DMS153 treated with DMSO at 0.1 percent for 48 hours (cell line): ENCODE measurements around the gene BBOF1.
"Not testable (repeated sequence)": the region's sequence is repeated elsewhere in the genome, so short reads cannot be mapped to it uniquely, and the experiment has no call there.

ENCODE experiments used
- DNase-seq: peaks from one replicate; lab custom pipeline; 2025; ENCODE audit not compliant: unreplicated experiment; lab: John Stamatoyannopoulos, UW

Gene BBOF1

DNA sequence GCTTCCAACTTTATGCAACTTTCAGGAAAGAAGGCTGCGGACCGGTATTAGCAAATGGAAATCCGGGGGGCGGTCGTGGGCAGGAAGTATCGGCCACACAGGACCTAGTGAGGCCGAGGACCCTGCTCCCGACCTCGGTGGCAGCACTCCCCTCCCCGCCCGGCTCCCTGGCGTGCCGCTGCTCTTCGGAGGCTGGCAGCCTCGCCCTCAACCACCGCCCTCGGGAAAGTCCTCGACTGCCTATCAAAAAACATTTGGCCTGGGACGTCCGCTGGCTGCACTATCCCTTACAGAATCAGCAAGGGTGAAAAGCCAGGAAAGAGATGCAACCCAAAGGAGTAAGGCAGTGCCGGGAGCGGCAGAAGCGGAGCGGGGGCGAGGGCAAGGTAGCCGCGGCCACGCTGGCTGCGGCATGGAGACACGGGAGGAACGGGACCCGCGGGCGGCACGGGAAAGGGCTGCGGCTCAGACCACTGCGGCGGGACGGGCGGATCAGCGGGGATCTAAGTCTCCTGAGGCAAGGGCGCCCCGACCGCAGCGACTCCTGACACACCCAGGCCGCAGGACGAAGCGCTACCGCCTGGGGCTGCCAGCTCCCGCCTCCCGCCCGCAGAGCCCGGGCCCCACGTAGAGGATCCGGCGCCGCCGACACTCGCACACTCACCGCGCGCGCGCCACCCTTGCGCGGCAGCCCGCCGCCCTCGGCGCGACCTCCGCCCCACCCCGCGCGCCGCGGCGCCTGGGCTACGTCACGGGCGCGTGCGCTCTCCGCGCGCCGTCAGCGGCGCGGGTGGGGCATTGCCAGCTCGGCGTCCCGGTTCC is at the start of gene BBOF1, which contains the start of gene ENTPD5:
BBOF1 (plus strand) TSS at position 764 of the 822 bp plus-strand sequence. CDS start 130 bp downstream, outside the sequence.
ENTPD5 (minus strand) TSS at position 703 of the 822 bp plus-strand sequence. CDS start 31,186 bp downstream, outside the sequence.
- DNase-seq: peak; percentile 81

DNA sequence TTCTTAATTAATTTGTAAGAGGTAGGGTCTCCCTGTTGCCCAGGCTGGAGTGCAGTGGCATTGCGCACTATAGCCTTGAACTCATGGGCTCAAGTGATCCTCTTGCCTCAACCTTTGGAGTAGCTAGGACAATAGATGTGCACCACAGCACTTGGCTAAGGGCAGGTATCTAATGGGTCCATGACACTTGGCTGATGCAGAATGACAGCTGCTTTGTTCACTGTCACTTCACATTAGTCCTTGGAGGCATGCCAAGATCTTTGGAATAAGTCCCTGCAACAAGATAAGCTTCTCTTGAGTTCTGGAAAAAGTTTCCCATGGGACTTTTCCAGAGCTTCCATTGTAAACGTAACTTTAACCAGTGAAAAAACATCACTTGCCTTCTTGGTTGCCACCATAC is 45.7 kb upstream of the BBOF1 start:
- no peak for DNase-seq

- no peak for DNase-seq
Measured at GRCh38 chr14:73976125-73976524, 43.0 kb upstream of the BBOF1 start.

DNA sequence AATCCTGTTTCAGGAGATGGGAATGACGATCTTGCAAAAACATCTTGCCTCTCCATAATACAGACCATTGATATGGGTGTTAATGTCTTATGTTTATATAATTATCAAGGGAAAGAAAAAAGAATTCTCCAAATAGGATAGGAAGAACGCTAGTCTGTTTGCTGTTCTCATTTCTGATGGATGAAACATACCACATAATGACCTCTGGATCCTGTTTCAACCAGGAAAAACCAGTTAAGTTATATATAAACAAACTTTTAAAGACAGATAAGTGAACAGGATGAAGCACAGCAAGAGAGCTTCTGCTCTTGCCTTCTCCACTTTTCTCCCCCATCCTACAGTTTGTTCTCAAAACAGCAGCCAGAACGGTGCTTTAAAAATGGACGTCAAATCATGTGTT is 41.3 kb upstream of the BBOF1 start:
- DNase-seq: no peak

- no peak for DNase-seq
Measured at GRCh38 chr14:73988065-73988464, 31.1 kb upstream of the BBOF1 start.

DNA sequence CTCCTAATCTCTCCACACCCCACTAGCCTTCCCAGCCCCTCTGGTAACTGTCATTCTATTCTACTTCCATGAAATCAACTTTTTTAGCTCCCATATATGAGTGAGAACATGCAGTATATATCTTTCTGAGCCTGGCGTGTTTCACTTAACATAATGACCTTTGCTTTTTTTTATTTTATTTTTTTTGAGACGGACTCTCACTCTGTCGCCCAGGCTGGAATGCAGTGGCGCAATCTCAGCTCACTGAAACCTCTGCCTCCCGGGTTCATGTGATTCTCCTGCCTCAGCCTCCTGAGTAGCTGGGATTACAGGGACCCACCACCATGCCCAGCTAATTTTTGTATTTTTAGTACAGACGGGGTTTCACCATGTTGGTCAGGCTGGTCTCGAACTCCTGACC is 30.5 kb upstream of the BBOF1 start:
- not testable (repeated sequence) for DNase-seq

- DNase-seq: no peak
Measured at GRCh38 chr14:73991092-73991491, 28.1 kb upstream of the BBOF1 start.

- not testable (repeated sequence) for DNase-seq
Measured at GRCh38 chr14:73994926-73995325, 24.2 kb upstream of the BBOF1 start.

DNA sequence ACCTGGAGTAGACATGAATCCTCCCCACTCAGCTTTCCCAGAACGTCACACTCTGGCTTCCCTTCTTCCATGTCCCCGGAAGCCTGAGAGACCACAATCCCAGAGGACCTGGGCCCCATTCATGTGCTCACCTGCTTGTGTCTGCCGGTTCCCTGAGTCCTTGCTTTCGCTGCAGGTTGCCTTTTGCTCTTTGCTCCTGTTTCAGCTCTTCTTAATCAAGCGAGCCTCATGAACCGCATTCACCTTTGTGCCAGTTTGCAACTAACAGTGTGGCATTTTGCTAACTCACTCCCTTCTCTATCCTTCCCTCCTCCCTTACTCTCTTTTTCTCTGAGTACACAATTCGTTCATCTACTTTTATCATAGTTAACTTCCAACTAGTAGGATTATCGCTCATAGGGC is 23.2 kb upstream of the BBOF1 start:
- no peak for DNase-seq

DNA sequence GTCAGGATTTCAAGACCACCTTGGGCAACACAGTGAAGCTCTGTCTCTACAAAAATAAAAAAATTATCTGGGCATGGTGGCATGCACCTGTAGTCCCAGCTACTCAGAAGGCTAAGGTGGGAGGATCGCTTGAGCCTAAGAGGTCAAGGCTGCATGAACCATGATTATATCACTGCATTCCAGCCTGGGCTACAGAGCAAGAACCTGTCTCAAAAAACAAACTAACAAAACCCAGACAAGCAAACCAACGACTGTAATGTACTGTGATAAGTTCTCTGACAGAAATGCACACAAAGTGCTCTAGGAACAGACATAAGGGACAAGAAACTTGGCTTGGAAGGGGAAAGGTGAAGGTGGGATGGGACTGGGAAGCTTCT is 22.4 kb upstream of the BBOF1 start:
- DNase-seq: no peak

DNA sequence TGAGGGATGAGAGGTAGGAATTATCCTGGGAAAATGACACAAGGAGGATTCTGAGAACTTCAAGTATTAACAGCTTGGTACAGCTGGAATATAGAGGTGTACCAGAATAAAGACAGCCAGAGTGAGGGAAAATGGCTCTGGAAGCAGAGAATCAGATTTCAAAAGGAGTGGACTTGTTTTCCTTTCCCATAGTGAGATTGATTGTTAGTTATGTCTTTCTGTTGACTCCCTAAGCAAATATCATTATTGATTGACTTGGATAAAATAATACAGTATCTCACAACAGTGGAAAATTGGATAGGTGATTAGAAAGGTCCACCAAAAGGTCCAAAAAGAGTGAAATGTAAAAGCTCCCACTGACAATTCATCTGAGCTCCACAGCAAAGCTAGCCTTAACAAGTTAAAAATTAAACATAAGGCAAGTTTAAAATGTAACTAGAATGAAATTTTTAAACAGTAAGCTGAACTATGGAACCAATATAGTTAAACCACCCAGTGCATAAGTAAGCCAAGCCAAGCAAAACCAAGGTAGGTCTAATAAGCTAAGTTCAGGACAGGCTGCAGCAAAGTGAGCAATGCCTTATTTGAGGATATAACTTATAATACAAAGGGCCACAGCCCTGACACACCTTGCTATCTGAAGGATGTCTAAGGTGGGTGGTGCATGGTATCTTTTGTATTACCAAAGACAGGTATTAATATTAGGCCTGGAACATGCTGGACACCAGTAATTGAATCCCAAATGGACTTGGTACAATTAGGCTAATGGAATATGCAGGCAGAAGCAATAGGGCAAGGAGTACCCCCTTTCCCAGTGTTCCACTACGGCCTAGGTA is 21.8 kb upstream of the BBOF1 start:
- DNase-seq: no peak

DNA sequence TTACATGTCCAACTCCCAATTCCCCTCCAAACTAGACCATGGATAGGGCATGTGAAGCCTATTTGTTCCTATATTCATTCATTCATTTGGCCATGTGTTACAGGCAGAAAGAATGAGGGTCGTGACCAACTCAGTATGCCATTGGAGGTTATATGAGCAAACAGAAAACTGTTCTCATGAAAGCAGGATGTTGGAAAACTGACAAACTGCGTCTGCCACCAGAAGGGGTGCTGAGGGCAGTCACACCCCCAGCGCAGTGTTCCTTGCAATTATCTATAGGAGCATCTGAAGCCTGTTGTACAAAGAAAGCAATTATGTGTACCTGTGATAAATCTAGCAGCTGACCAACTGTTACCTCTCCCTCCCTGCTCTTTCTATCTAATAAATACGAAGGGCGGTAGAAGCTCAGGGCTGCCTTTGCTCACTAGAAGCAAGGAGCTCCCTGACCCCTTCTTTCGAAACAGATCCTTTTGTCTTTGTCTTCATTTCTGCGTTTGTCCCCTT is 21.2 kb upstream of the BBOF1 start:
- DNase-seq: no peak

DNA sequence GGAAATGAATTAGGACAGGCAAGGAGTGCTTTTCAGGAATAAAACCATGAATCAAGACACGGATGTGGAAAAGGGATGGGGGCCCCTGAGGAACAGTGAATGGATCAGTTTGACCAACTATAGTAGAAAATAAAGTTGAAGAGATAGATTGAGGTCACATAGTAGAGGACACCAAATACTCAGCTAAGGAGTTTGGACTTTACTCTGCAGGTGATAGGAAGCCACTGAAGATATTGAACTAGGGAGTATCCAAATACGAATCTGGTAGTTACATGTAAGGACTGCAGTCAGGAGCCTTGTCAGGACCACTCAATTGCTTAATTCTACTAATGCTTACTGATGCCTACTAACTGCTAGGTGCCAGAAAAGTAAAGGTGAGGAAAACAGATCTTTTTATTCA is 20.4 kb upstream of the BBOF1 start:
- DNase-seq: no peak

DNA sequence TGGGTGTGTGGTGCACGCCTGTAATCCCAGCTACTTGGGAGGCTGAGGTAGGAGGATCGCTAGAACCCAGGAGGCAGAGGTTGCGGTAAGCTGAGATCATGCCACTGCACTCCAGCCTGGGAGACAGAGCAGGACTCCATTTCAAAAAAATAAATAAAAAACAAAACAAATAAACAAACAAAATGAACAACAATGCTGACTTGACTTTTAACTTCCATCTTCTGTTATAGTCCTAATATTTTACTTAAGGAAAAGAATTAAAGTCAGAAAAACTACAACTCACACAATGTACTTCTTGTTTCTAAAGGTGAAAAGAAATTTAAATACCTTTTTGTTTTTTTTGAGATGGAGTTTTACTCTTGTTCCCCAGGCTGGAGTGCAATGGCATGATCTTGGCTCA is 13.5 kb upstream of the BBOF1 start:
- DNase-seq: not testable (repeated sequence)

- no peak for DNase-seq
Measured at GRCh38 chr14:74008843-74009499, 10.2 kb upstream of the BBOF1 start.

DNA sequence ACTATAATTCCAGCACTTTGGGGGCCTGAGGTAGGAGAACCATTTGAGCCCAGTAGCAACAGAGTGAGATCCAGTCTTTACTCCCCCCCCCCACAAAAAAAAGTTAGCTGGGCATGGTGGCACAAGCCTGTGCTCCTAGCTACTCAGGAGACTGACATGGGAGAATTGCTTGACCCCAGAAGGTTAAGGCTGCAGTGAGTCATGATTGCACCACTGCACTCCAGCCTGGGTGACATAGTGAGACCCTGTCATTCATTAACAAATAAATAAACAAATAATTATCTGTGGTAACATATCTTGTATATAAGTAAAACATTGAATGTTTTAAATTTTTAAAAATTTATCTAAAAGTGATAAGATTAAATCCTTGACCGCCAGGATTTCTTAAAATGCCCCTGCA is 4.8 kb upstream of the BBOF1 start:
- DNase-seq: no peak

DNA sequence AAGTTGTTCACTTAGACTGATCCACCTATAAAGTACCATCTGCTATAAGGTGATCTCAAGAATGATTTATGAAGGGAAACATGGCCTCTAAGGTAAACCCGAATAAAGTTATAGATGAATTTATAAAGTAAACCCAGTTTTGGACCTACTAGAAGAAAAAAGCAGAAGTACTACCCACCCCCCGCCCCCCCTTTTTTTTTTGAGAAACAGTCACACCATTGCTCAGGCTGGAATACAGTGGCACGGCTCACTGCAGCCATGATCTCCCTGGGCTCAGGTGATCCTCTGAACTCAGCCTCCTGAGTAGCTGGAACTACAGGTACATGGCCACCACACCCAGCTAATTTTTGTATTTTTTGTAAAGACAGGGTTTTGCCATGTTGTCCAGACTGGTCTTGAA is 4.0 kb upstream of the BBOF1 start:
- no peak for DNase-seq

DNA sequence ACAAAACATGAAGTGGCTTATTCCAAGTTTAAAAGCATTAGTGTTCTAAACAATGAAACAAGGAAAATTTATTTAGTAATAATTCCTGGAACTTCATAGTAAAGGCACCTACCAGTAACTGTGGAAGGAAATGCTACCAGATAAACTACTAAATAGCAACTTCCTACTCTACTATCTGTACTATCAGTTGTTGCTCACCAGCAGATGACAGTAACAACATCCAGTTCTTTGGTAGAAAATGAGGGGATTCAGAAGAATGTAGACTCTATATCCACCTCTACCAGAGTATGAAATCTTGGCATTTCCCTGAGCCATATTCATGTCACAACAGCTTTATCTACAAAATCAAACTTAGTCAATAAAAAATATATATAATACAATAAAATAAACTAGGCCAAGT is 3.2 kb upstream of the BBOF1 start:
- DNase-seq: no peak

DNA sequence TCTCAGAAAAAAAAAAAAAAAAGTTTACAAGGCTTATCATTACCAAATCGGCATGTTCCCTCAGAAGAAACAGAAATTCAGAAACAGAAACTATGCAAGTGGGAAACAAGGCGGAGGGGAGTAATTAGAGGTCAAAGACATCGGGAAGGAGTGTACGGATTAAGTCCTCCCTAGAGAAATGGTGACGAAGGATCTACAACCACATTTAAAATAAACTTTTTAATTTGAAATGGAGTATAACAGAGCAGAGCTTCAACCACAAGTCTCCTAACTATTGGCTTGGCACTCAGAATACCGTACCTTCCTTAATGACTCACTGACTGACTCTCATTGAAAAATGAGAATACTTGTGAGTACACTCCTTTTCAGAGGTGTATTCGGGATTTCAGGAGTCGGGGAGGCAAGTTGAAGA is 969 bp upstream of the BBOF1 start:
- no peak for DNase-seq

GRCh38 chr14:74019408-74020137 is 424 bp downstream of the BBOF1 start:
- DNase-seq: no peak

- no peak for DNase-seq
Measured at GRCh38 chr14:74022346-74022745, 3.2 kb downstream of the BBOF1 start.
